Ovary (tissue), 9 donors: ENCODE results near the gene OLIG2. TPM values are rescaled to one million over a fixed set of nuclear protein-coding genes. Genes with fewer than 3 reads are reported as not detected.

ENCODE experiments used
- DNase-seq, 5 donors: peaks; one replicate each; pipeline ENCODE4 v3.0.0-alpha.2; 2019 to 2020
- H3K27ac ChIP-seq, 2 donors: fragments of 200-600 bp; one replicate each; pipeline versions ENCODE4 v1.5.1 to v1.8.0; 2019 to 2022
- H3K27me3 ChIP-seq: fragments of 200-600 bp; one replicate; pipeline ENCODE4 v1.8.0; 2022
- H3K36me3 ChIP-seq: fragments of 200-600 bp; sonication (generic); one replicate; pipeline ENCODE4 v1.5.1; 2019
- H3K4me1 ChIP-seq: one replicate; pipeline ENCODE4 v1.8.1; 2013; ENCODE audit warnings: mild to moderate bottlenecking, moderate library complexity; ENCODE audit not compliant: insufficient read depth
- H3K4me3 ChIP-seq: fragments of 200-600 bp; sonication (generic); one replicate; pipeline ENCODE4 v1.5.1; 2017
- H3K9me3 ChIP-seq, 2 donors: fragments of 200-600 bp in 1 of 2; sonication (generic) in 1 of 2; one replicate each; pipeline versions ENCODE4 v1.5.1 to v1.8.1; 2013 to 2019; ENCODE audit warnings: mild to moderate bottlenecking in 1 of 2, moderate library complexity in 1 of 2
- CTCF ChIP-seq, 3 donors: fragments of 450-650 bp in 2 of 3; fragments of 200-600 bp in 1 of 3; IDR thresholded peaks; one replicate each; pipeline versions ENCODE4 v1.5.1 to v1.8.0; 2016 to 2022; ENCODE audit warnings: antibody characterized with exemption in 3 of 3, mild to moderate bottlenecking in 1 of 3
- EP300 ChIP-seq: sonication (generic); formaldehyde crosslinking; IDR thresholded peaks from one replicate; pipeline ENCODE4 v1.6.1; 2017; ENCODE audit warnings: antibody characterized with exemption
- POLR2A ChIP-seq: fragments of 450-650 bp; IDR thresholded peaks from one replicate; pipeline ENCODE4 v1.6.1; 2017; ENCODE audit warnings: antibody characterized with exemption, mild to moderate bottlenecking, moderate library complexity
- WGBS, 3 donors: extraction: QIAGEN DNeasy Blood & Tissue Kit in 1 of 3; methylation state at CpG; one replicate each; pipeline versions ENCODE4 v1.1.5 to v1.1.7; 2013 to 2017; 5-methylcytosine and 5-hydroxymethylcytosine counted together
- intact Hi-C, 4 donors: fragments of 100-400 bp; cut with DNase I; formaldehyde crosslinking; loops; one replicate each; pipeline versions ENCODE4 v1.11.0 to v1.15.1; 2022 to 2023
- polyA plus RNA-seq, 2 donors: library from polyadenylated mRNA; stranded (reverse); fragments of 200-250 nt in 1 of 2; fragments of 350-450 nt in 1 of 2; fragmentation: Illumina TruSeq in 1 of 2; extraction: RNeasy Lipid Tissue Mini Kit (QIAGEN cat#74804) in 1 of 2; gene quantifications; one replicate each; pipeline ENCODE4 v1.2.3, GENCODE V29; 2013 to 2014
- total RNA-seq, 7 donors: library from RNA; depleted of rRNA in 2 of 7; stranded (reverse); fragments of >200 nt in 2 of 7; fragmentation: NEBNext Ultra II Directional in 3 of 7; extraction: Animal tissue kit (Norgen Biotek cat#: 25700) in 3 of 7; gene quantifications; one replicate each; pipeline versions ENCODE4 v1.1.0 to v1.2.4, GENCODE V29; 2016 to 2023
- donor health status: DM: no; HTN: no; CAD: no; lungs with moderate emphysema.
- donor health status: DM: no; HTN: no; CAD: no.
- donor health status: Bipolar disorder and iron deficiency.
- donor health status: DM: yes; HTN: yes; CAD: no.
- donor health status: DM: no; HTN: no; CAD: no.
- donor health status: DM: yes; HTN: yes; CAD: no.

Gene OLIG2
- total and polyA plus RNA-seq, 9 donors = not detected

GRCh38 chr21:32993894-32994293 is 31.8 kb upstream of the OLIG2 start:
- Histone ChIP-seq H3K4me1 (no peaks in the 10 kb centered on the region), H3K9me3 (no peaks in the 10 kb centered on the region), H3K4me3 (no peak overlapping the region), H3K36me3 (no peaks in the 10 kb centered on the region), H3K27ac (no peak overlapping the region), H3K27me3 (no peaks in the 10 kb centered on the region)
- no peak for DNase-seq
- 65 to 78% (median 75%) methylated on average over 3 of the region's 3 CpGs for WGBS, 3 donors
- intact Hi-C loops = no loop called here
- TF ChIP-seq EP300 = no peak
- no peak for TF ChIP-seq POLR2A
- TF ChIP-seq CTCF (IDR thresholded peaks at IDR 0.05) = no peak

GRCh38 chr21:32994305-32994704 is 31.4 kb upstream of the OLIG2 start:
- no peaks in the 10 kb centered on the region for H3K27me3 ChIP-seq
- WGBS, 3 donors = 38 to 51% (median 49%) methylated on average over 3 of the region's 3 CpGs
- H3K9me3 ChIP-seq = no peaks in the 10 kb centered on the region
- H3K4me1 ChIP-seq = no peaks in the 10 kb centered on the region
- intact Hi-C loops = no loop called here
- no peak for TF ChIP-seq CTCF (IDR thresholded peaks at IDR 0.05)
- TF ChIP-seq POLR2A = no peak
- TF ChIP-seq EP300 = no peak
- no peak overlapping the region for H3K4me3 ChIP-seq
- DNase-seq = no peak
- no peaks in the 10 kb centered on the region for H3K36me3 ChIP-seq
- no peak overlapping the region for H3K27ac ChIP-seq

- TF ChIP-seq CTCF (IDR thresholded peaks at IDR 0.05) (no peak), POLR2A (no peak), EP300 (no peak)
These were observed 18.0 kb upstream of the OLIG2 start for GRCh38 chr21:33007747-33008146.

GRCh38 chr21:33008333-33009051 is 17.2 kb upstream of the OLIG2 start:
- TF ChIP-seq POLR2A = no peak
- TF ChIP-seq EP300 = no peak
- no peak for TF ChIP-seq CTCF (IDR thresholded peaks at IDR 0.05)
- Histone ChIP-seq H3K4me1 (no peaks in the 10 kb centered on the region), H3K4me3 (no peak overlapping the region), H3K27me3 (no peaks in the 10 kb centered on the region), H3K9me3 (no peaks in the 10 kb centered on the region), H3K27ac (no peak overlapping the region), H3K36me3 (no peaks in the 10 kb centered on the region)
- intact Hi-C loops = no loop called here
- no peak for DNase-seq
- 23 to 32% (median 31%) methylated on average over 3 of the region's 3 CpGs for WGBS, 3 donors

More at GRCh38 chr21:33007747-33008146, 18.0 kb upstream of the OLIG2 start:
- H3K9me3 ChIP-seq = no peaks in the 10 kb centered on the region
- no peaks in the 10 kb centered on the region for H3K27me3 ChIP-seq
- 63 to 78% (median 69%) methylated on average over 3 of the region's 3 CpGs for WGBS, 3 donors
- intact Hi-C loops = no loop called here
- H3K4me1 ChIP-seq = no peaks in the 10 kb centered on the region
- no peak overlapping the region for H3K27ac ChIP-seq
- no peak for DNase-seq
- H3K36me3 ChIP-seq = no peaks in the 10 kb centered on the region
- H3K4me3 ChIP-seq = no peak overlapping the region
